SH-SY5Y (cell line): ENCODE data around the gene P2RY14.

Experiments
- GATA2 ChIP-seq: IDR thresholded peaks from 2 replicates; pipeline ENCODE4 v1.6.1; 2011; ENCODE audit warnings: mild to moderate bottlenecking, low read depth, low read length
- GATA3 ChIP-seq: IDR thresholded peaks from 2 replicates; pipeline ENCODE4 v1.6.1; 2011; ENCODE audit warnings: low read depth, mild to moderate bottlenecking, low read length, moderate library complexity

The P2RY14 gene

GRCh38 chr3:151283907-151284461, 5.6 kb upstream of the P2RY14 start:
- no peak for TF ChIP-seq GATA3
- TF ChIP-seq GATA2: no peak

GRCh38 chr3:151283387-151283786, 5.0 kb upstream of the P2RY14 start:
- TF ChIP-seq GATA3 (no peak), GATA2 (no peak)

- TF ChIP-seq GATA2 (no peak), GATA3 (no peak)
Measured at GRCh38 chr3:151282921-151283320, 4.6 kb upstream of the P2RY14 start.

GRCh38 chr3:151281671-151282324, 3.5 kb upstream of the P2RY14 start:
- TF ChIP-seq GATA3: no peak

- TF ChIP-seq GATA3 (no peak), GATA2 (no peak)
Measured at GRCh38 chr3:151276687-151277042, 1.7 kb downstream of the P2RY14 start.

GRCh38 chr3:151276038-151276686, 2.2 kb downstream of the P2RY14 start:
- TF ChIP-seq GATA3: no peak

GRCh38 chr3:151275091-151275490, 3.3 kb downstream of the P2RY14 start:
- TF ChIP-seq GATA2: no peak
- no peak for TF ChIP-seq GATA3

- TF ChIP-seq GATA3: no peak
Measured at GRCh38 chr3:151269631-151270030, 8.7 kb downstream of the P2RY14 start.

GRCh38 chr3:151268267-151269235, 9.8 kb downstream of the P2RY14 start:
- TF ChIP-seq GATA2 (no peak), GATA3 (no peak)

- TF ChIP-seq GATA3 (no peak), GATA2 (no peak)
Measured at GRCh38 chr3:151267066-151267465, 11.3 kb downstream of the P2RY14 start.

GRCh38 chr3:151265866-151266265, 12.5 kb downstream of the P2RY14 start:
- TF ChIP-seq GATA3 (no peak), GATA2 (no peak)

- no peak for TF ChIP-seq GATA3
Measured at GRCh38 chr3:151265166-151265565, 13.2 kb downstream of the P2RY14 start.

GRCh38 chr3:151264605-151265004, 13.7 kb downstream of the P2RY14 start:
- TF ChIP-seq GATA3: no peak

- TF ChIP-seq GATA2: no peak
- no peak for TF ChIP-seq GATA3
Measured at GRCh38 chr3:151262871-151263525, 15.3 kb downstream of the P2RY14 start.

- TF ChIP-seq GATA3: no peak
- TF ChIP-seq GATA2: no peak
Measured at GRCh38 chr3:151259664-151260063, 18.7 kb downstream of the P2RY14 start.
